Gastroesophageal sphincter (tissue), 3 donors: ENCODE results near the gene ADD2.

ENCODE experiments used
- CTCF ChIP-seq, 4 experiments: fragments of 200-600 bp in 2 of 4; fragments of 450-650 bp in 2 of 4; sonication (generic) in 1 of 4; IDR thresholded peaks; one replicate each; pipeline ENCODE4 v1.5.1; 2017 to 2019; ENCODE audit warnings: antibody characterized with exemption in 4 of 4, mild to moderate bottlenecking in 2 of 4, moderate library complexity in 2 of 4
- EP300 ChIP-seq: sonication (generic); formaldehyde crosslinking; IDR thresholded peaks from one replicate; pipeline ENCODE4 v1.6.1; 2017; ENCODE audit warnings: antibody characterized with exemption, mild to moderate bottlenecking

DNA sequence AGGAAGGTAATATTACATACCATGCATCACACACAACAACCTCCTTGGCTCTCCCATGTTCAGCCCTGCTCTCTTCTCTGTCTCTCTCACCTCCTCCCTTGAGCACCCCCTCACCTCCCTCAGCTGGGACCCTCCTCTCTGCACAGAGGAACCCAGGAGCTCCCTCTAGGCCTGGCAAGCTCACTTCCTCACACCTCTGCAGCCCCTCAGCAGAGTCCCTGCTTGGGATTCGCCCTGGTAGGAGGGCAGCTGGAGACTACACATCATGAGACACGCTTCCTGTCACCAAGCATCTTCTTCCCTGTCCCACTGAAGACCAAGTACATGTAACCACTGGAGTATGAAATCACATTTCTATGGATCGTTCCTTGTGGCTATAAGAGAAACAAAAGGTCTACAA lies 51.0 kb downstream of the ADD2 start:
- TF ChIP-seq CTCF (IDR thresholded peaks at IDR 0.05) (no peak), EP300 (no peak)
